GM18511 (cell line): ENCODE data around the gene PRKX.
"Not testable (repeated sequence)": the region's sequence is repeated elsewhere in the genome, so short reads cannot be mapped to it uniquely, and the experiment has no call there.

ENCODE experiments used
- ATAC-seq: cut with Tn5 transposase; IDR thresholded peaks from one replicate; pipeline ENCODE4 v1.9.1; 2021; ENCODE audit warnings: mild to moderate bottlenecking, moderate library complexity; ENCODE audit not compliant: unreplicated experiment

PRKX gene

GRCh38 chrX:3585719-3586118, 127.7 kb downstream of the PRKX start:
- no peak for ATAC-seq

GRCh38 chrX:3584415-3584996, 128.9 kb downstream of the PRKX start:
- no peak for ATAC-seq

GRCh38 chrX:3582451-3582850, 131.0 kb downstream of the PRKX start:
- ATAC-seq: no peak

GRCh38 chrX:3581609-3582108, 131.8 kb downstream of the PRKX start:
- ATAC-seq: no peak

GRCh38 chrX:3577551-3577950, 135.9 kb downstream of the PRKX start:
- no peak for ATAC-seq

- no peak for ATAC-seq
These were observed 136.5 kb downstream of the PRKX start for GRCh38 chrX:3576886-3577501.

GRCh38 chrX:3567686-3568085, 145.8 kb downstream of the PRKX start:
- ATAC-seq: no peak

GRCh38 chrX:3563451-3563850, 150.0 kb downstream of the PRKX start:
- no peak for ATAC-seq

GRCh38 chrX:3560010-3560409, 153.4 kb downstream of the PRKX start:
- ATAC-seq: not testable (repeated sequence)
